SK-N-MC (cell line): ENCODE data around the gene POT1.

Source experiments
- EZH2 ChIP-seq: fragments of 200-600 bp; sonication (generic); IDR thresholded peaks from one replicate; pipeline ENCODE4 v1.6.1; 2017; ENCODE audit warnings: antibody characterized with exemption
- POLR2AphosphoS5 ChIP-seq: IDR thresholded peaks from 2 replicates; pipeline ENCODE4 v1.6.1; 2012; ENCODE audit warnings: mild to moderate bottlenecking, low read depth, low read length, borderline replicate concordance

DNA sequence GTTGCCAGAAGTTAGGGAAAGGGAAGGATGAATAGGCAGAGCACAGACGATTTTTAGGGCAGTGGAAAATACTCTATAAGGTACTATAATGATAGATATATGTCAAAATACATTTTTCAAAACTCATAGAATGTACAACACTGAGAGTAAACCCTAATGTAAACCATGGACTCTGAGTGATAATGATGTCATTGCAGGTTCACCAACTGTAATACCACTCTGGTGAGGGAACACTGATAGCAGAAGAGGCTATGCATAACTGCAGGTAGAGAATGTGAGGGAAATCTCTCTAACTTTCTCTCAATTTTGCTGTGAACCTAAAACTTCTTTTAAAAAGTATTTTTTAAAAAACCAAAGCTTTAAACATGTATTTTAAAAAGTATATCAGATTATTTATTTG, 22.1 kb downstream of the POT1 start:
- TF ChIP-seq POLR2AphosphoS5 (no peak), EZH2 (no peak)
